Kidney (tissue), 14 donors: ENCODE results near the gene NEGR1. TPM values are rescaled to one million over a fixed set of nuclear protein-coding genes. Genes with fewer than 3 reads are reported as not detected.

Experiments
- DNase-seq, 5 donors: peaks; one replicate each; pipeline ENCODE4 v3.0.0-alpha.2; 2013 to 2020
- FAIRE-seq: peaks from 2 replicates; lab custom pipeline; 2012; peaks lifted over from hg19 to GRCh38; lab: Jason Lieb, UNC
- H3K27ac ChIP-seq, 2 donors: one replicate each; pipeline ENCODE4 v1.7.0; 2013; ENCODE audit warnings: low read depth in 2 of 2, low read length in 2 of 2, inconsistent platforms in 1 of 2
- H3K27me3 ChIP-seq: one replicate; pipeline ENCODE4 v1.7.1; 2013; ENCODE audit warnings: low read length, inconsistent platforms; ENCODE audit not compliant: control insufficient read depth, insufficient read depth
- H3K36me3 ChIP-seq, 3 donors: one replicate each; pipeline versions ENCODE4 v1.7.0 to v1.7.1; 2013; ENCODE audit warnings: low read length in 3 of 3, control low read depth in 1 of 3, inconsistent platforms in 1 of 3; ENCODE audit not compliant: insufficient read depth in 3 of 3, control insufficient read depth in 2 of 3
- H3K4me1 ChIP-seq, 3 donors: one replicate each; pipeline versions ENCODE4 v1.7.0 to v1.7.1; 2013; ENCODE audit warnings: low read length in 3 of 3, inconsistent platforms in 1 of 3, low read depth in 1 of 3; ENCODE audit not compliant: control insufficient read depth in 2 of 3, insufficient read depth in 2 of 3
- H3K4me3 ChIP-seq, 3 donors: one replicate each; pipeline versions ENCODE4 v1.7.0 to v1.8.1; 2013; ENCODE audit warnings: low read length in 3 of 3, control low read depth in 1 of 3, inconsistent platforms in 1 of 3
- H3K9ac ChIP-seq, 3 donors: one replicate each; pipeline versions ENCODE4 v1.7.0 to v1.7.1; 2013; ENCODE audit warnings: low read length in 3 of 3, control low read depth in 1 of 3, inconsistent platforms in 1 of 3
- H3K9me3 ChIP-seq, 3 donors: one replicate each; pipeline versions ENCODE4 v1.7.0 to v1.7.1; 2013; ENCODE audit warnings: low read length in 3 of 3, control low read depth in 1 of 3, inconsistent platforms in 1 of 3; ENCODE audit not compliant: control insufficient read depth in 2 of 3, insufficient read depth in 1 of 3
- intact Hi-C: fragments of 100-400 bp; cut with DNase I; formaldehyde crosslinking; loops from one replicate; pipeline ENCODE4 v1.11.1; 2022
- polyA plus RNA-seq: library from polyadenylated mRNA; stranded (reverse); fragments of 350-450 nt; fragmentation: Illumina TruSeq; extraction: RNeasy Lipid Tissue Mini Kit (QIAGEN cat#74804); gene quantifications from one replicate; pipeline ENCODE4 v1.2.3, GENCODE V29; 2014; ENCODE audit warnings: low read depth, low replicate concordance; ENCODE audit not compliant: insufficient read depth
- total RNA-seq: library from RNA; stranded (reverse); fragmentation: NEBNext Ultra II Directional; extraction: Animal tissue kit (Norgen Biotek cat#: 25700); gene quantifications from one replicate; pipeline ENCODE4 v1.2.1, GENCODE V29; 2021
- TF ChIP-seq, protein P1 (sequence below): IDR thresholded peaks from 3 replicates; pipeline ENCODE4 v1.5.1; 2012; ENCODE audit warnings: mild to moderate bottlenecking, moderate library complexity, borderline replicate concordance; ENCODE audit not compliant: insufficient read depth; ENCODE audit errors: extremely low read depth
- donor health status: control.
- donor health status: control.
- donor health status: control.
- donor health status: control.
- donor health status: control.
- donor health status: DM: yes; HTN: yes; CAD: no.
- donor health status: Normal renal cell carcinoma (clear cell type).

The NEGR1 gene
- total and polyA plus RNA-seq, 2 donors from 2014 or later = 3.0 to 10.2 TPM

DNA sequence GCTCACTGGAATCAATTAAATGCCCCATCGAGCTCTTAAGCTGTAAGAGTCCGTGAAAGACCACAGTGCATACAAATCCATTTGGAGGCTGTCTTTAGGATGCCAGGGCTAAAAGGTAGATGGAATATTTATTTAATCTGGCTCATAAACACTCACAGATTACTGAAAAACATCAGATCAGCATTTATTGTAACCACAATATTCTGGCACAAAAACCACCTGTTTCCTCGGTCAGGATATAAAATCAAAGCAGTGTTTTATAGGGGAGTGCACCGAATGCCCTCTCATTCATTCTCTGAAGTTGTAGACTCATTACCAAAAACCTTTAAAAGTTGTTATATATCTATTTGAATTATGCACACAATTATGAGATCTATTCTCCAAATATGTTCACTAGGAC, 500.9 kb downstream of the NEGR1 start:
- Histone ChIP-seq H3K4me1 (peaks cover 0 to 19% (median 2%) of the 10 kb centered on the region in 3 donors), H3K27ac (no peak overlapping the region), H3K9ac (no peak overlapping the region), H3K36me3 (no peaks in the 10 kb centered on the region), H3K27me3 (no peaks in the 10 kb centered on the region), H3K4me3 (no peak overlapping the region), H3K9me3 (no peaks in the 10 kb centered on the region)
- no peak for DNase-seq
- TF ChIP-seq, protein P1, sequence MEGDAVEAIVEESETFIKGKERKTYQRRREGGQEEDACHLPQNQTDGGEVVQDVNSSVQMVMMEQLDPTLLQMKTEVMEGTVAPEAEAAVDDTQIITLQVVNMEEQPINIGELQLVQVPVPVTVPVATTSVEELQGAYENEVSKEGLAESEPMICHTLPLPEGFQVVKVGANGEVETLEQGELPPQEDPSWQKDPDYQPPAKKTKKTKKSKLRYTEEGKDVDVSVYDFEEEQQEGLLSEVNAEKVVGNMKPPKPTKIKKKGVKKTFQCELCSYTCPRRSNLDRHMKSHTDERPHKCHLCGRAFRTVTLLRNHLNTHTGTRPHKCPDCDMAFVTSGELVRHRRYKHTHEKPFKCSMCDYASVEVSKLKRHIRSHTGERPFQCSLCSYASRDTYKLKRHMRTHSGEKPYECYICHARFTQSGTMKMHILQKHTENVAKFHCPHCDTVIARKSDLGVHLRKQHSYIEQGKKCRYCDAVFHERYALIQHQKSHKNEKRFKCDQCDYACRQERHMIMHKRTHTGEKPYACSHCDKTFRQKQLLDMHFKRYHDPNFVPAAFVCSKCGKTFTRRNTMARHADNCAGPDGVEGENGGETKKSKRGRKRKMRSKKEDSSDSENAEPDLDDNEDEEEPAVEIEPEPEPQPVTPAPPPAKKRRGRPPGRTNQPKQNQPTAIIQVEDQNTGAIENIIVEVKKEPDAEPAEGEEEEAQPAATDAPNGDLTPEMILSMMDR = no peak
- FAIRE-seq = no peak
- intact Hi-C loops = no loop called here

DNA sequence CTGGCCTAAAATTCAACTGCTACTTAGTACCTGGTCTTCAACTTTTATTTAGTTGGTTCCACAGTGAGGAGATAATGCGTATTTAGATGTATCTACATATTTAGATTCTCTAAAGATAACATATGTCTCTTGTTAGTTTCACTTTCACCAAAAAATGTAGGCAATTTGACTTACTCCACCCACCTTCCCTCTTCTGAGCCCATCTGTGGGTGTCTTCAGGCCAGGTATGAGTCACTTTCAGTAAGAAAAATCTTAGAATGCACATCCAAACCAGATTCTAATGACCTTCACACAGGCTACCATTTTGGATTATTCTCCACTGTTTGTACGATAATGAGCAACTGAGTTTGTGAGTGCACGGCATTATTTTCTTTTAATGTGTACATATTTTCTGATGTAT, 501.7 kb downstream of the NEGR1 start:
- Histone ChIP-seq H3K36me3 (no peaks in the 10 kb centered on the region), H3K9me3 (no peaks in the 10 kb centered on the region), H3K27ac (no peak overlapping the region), H3K4me1 (peaks cover 0 to 14% (median 2%) of the 10 kb centered on the region in 3 donors), H3K4me3 (no peak overlapping the region), H3K9ac (no peak overlapping the region), H3K27me3 (no peaks in the 10 kb centered on the region)
- intact Hi-C loops = no loop called here
- no peak for DNase-seq
- TF ChIP-seq, protein P1 = no peak
- no peak for FAIRE-seq

DNA sequence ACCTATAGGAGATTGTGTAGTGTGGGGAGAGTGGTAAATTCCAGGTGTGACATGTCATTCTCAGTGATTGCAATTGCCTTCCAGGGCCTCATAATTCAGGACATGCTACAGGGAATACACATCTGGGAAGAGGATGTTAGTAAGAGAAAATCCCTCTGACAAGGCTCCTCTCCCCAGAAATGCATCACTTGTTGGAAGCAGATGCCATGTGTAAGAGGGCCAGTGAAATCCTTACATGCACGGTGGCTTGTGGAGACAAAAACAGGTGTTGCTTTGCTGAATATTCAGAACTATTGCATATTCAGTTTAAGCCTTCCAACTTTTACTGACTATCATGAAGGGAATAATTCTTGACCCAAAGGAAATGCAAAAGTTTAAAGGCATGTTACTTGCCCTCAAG, 503.4 kb downstream of the NEGR1 start:
- no peak for FAIRE-seq
- intact Hi-C loops = no loop called here
- H3K4me1 ChIP-seq = peaks cover 0 to 8% (median 0%) of the 10 kb centered on the region in 3 donors
- H3K4me3 ChIP-seq = no peak overlapping the region
- no peak for DNase-seq
- H3K27ac ChIP-seq = no peak overlapping the region
- H3K9me3 ChIP-seq = no peaks in the 10 kb centered on the region
- TF ChIP-seq, protein P1 = no peak
- H3K9ac ChIP-seq = no peak overlapping the region
- H3K27me3 ChIP-seq = no peaks in the 10 kb centered on the region
- no peaks in the 10 kb centered on the region for H3K36me3 ChIP-seq

DNA sequence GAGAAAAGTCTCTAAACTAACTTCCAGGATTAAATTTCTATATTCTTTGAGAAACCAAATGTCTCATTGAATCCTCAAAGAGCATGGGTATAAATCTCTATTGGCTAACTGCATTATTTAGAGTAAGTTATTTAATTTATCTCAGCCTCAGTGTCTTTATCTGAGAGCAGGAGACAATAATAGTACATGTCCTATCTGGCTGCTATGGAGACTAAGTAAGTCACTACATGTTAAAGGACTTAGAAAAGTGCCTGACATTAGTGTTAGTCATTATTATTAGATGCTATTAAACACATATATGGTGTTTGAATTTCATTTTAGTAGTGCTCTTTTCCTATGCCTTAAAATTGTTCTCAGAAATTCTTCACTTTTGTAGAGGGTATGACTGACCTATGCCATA, 505.2 kb downstream of the NEGR1 start:
- FAIRE-seq (no peak), DNase-seq (no peak)
- intact Hi-C loops = no loop called here
- Histone ChIP-seq H3K27ac (no peak overlapping the region), H3K4me1 (no peaks in the 10 kb centered on the region), H3K9me3 (no peaks in the 10 kb centered on the region), H3K36me3 (no peaks in the 10 kb centered on the region), H3K27me3 (no peaks in the 10 kb centered on the region), H3K9ac (no peak overlapping the region), H3K4me3 (no peak overlapping the region)
- TF ChIP-seq, protein P1 = no peak
